HEK293 (cell line): ENCODE results near the gene APLP1.

Experiments
- CTCF ChIA-PET: fragments of 350-600 bp; formaldehyde crosslinking; extraction: SDS; loops from one replicate; lab custom pipeline; 2021; ENCODE audit warnings: antibody characterized with exemption; lab: Yijun Ruan, JAX
- POLR2A ChIA-PET: fragments of 300-600 bp; formaldehyde crosslinking; extraction: SDS; loops from one replicate; lab custom pipeline; 2020; ENCODE audit warnings: antibody characterized with exemption, inconsistent platforms; lab: Yijun Ruan, JAX
- H3K27ac ChIP-seq: fragments of 200-500 bp; sonication (Bioruptor generic); 2 replicates; pipeline ENCODE4 v1.5.1; 2014; ENCODE audit warnings: low read depth, low read length, control low read depth, inconsistent platforms; ENCODE audit errors: extremely low read depth
- H3K36me3 ChIP-seq, 2 experiments: fragments of 200-500 bp in 1 of 2; sonication (Bioruptor generic) in 1 of 2; 1 replicate in 1 of 2; 2 replicates in 1 of 2; pipeline ENCODE4 v1.5.1; 2014 to 2017; ENCODE audit warnings: inconsistent platforms in 2 of 2, low read length in 2 of 2; ENCODE audit not compliant: control insufficient read depth in 2 of 2, insufficient read depth in 1 of 2
- H3K4me1 ChIP-seq: fragments of 200-500 bp; sonication (Bioruptor generic); 2 replicates; pipeline ENCODE4 v1.5.1; 2014; ENCODE audit warnings: mild to moderate bottlenecking, low read length, inconsistent platforms; ENCODE audit not compliant: control insufficient read depth, insufficient read depth
- H3K4me3 ChIP-seq: 2 replicates; pipeline ENCODE4 v1.5.1; 2011; ENCODE audit warnings: low read depth, mild to moderate bottlenecking, control low read depth, low read length, moderate library complexity
- H3K9me3 ChIP-seq: fragments of 200-500 bp; sonication (Bioruptor generic); 2 replicates; pipeline ENCODE4 v1.5.1; 2014; ENCODE audit warnings: low read depth, low read length, inconsistent platforms; ENCODE audit not compliant: control insufficient read depth, insufficient read depth
- HOXA7 ChIP-seq: sonication (generic); formaldehyde crosslinking; IDR thresholded peaks from 2 replicates; pipeline ENCODE4 v1.8.1; 2022; ENCODE audit warnings: missing genetic modification reagents, borderline replicate concordance
- SETDB1 ChIP-seq: IDR thresholded peaks from one replicate; pipeline ENCODE4 v1.6.1; 2017; ENCODE audit warnings: mild to moderate bottlenecking, low read length, moderate library complexity, mixed read lengths; ENCODE audit not compliant: insufficient read length
- SP3 ChIP-seq: fragments of 450-650 bp; formaldehyde crosslinking; IDR thresholded peaks from 2 replicates; pipeline ENCODE4 v1.5.1; 2016; ENCODE audit warnings: missing biosample characterization, missing genetic modification characterization
- TRIM28 ChIP-seq: IDR thresholded peaks from 2 replicates; pipeline ENCODE4 v1.6.1; 2011; ENCODE audit warnings: low read length, control low read depth, borderline replicate concordance
- ZBTB1 ChIP-seq: fragments of 450-650 bp; formaldehyde crosslinking; IDR thresholded peaks from 2 replicates; pipeline ENCODE4 v1.5.1; 2016; ENCODE audit warnings: missing biosample characterization, missing genetic modification characterization
- ZFHX2 ChIP-seq: fragments of 450-650 bp; formaldehyde crosslinking; conservative IDR thresholded peaks from 2 replicates; pipeline ENCODE4 v1.5.1; 2016; ENCODE audit warnings: missing biosample characterization, missing genetic modification characterization
- ZNF174 ChIP-seq: fragments of 450-650 bp; formaldehyde crosslinking; IDR thresholded peaks from 2 replicates; pipeline ENCODE4 v1.5.0; 2017; ENCODE audit warnings: missing biosample characterization, mild to moderate bottlenecking, missing genetic modification characterization
- ZNF239 ChIP-seq: fragments of 450-650 bp; formaldehyde crosslinking; IDR thresholded peaks from 2 replicates; pipeline ENCODE4 v1.5.1; 2016; ENCODE audit warnings: missing biosample characterization, missing genetic modification characterization
- ZNF311 ChIP-seq: fragments of 450-650 bp; formaldehyde crosslinking; IDR thresholded peaks from 2 replicates; pipeline ENCODE4 v1.5.1; 2017; ENCODE audit warnings: missing biosample characterization, missing genetic modification characterization, borderline replicate concordance
- ZNF521 ChIP-seq: fragments of 450-650 bp; formaldehyde crosslinking; IDR thresholded peaks from 2 replicates; pipeline ENCODE4 v1.5.1; 2017; ENCODE audit warnings: missing biosample characterization, mild to moderate bottlenecking, missing genetic modification characterization
- ZNF549 ChIP-seq: fragments of 450-650 bp; IDR thresholded peaks from 2 replicates; pipeline ENCODE4 v1.5.1; 2018; ENCODE audit warnings: missing biosample characterization, missing genetic modification characterization, mild to moderate bottlenecking, inconsistent platforms, moderate library complexity
- ZNF792 ChIP-seq: fragments of 450-650 bp; formaldehyde crosslinking; IDR thresholded peaks from 2 replicates; pipeline ENCODE4 v1.5.1; 2016; ENCODE audit warnings: missing biosample characterization, missing genetic modification characterization
- ZXDB ChIP-seq: fragments of 450-650 bp; formaldehyde crosslinking; IDR thresholded peaks from 2 replicates; pipeline ENCODE4 v1.5.1; 2016; ENCODE audit warnings: missing biosample characterization, missing genetic modification characterization
- TF ChIP-seq, protein P1 (sequence below): fragments of 450-650 bp; formaldehyde crosslinking; IDR thresholded peaks from 2 replicates; pipeline ENCODE4 v1.5.1; 2016; ENCODE audit warnings: missing biosample characterization, missing genetic modification characterization
- TF ChIP-seq, protein P2 (sequence below): fragments of 450-650 bp; formaldehyde crosslinking; IDR thresholded peaks from 2 replicates; pipeline ENCODE4 v1.5.1; 2016; ENCODE audit warnings: missing biosample characterization, missing genetic modification characterization
- TF ChIP-seq, protein P3 (sequence below): fragments of 450-650 bp; formaldehyde crosslinking; IDR thresholded peaks from 2 replicates; pipeline ENCODE4 v1.5.1; 2016; ENCODE audit warnings: missing biosample characterization, missing genetic modification characterization
- TF ChIP-seq, protein P4 (sequence below): fragments of 450-650 bp; formaldehyde crosslinking; IDR thresholded peaks from 2 replicates; pipeline ENCODE4 v1.5.1; 2016; ENCODE audit warnings: missing biosample characterization, missing genetic modification characterization

The APLP1 gene

DNA sequence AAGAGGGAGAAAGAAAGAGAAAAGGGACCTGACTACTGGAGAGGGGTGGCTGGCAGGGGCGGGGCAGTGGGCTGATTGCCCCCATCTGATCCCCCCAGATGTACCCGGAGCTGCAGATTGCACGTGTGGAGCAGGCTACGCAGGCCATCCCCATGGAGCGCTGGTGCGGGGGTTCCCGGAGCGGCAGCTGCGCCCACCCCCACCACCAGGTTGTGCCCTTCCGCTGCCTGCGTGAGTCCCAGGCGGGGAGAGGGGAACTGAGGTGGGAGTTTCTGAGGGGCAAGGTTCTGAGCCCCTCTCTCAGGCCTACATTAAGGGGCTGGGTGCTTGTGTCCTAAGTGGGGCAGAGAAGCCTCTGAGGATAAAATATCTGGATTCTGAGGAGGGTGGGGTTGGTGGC, 2.4 kb downstream of the APLP1 start:
- TF ChIP-seq ZXDB, result no peak
- no peak for TF ChIP-seq SP3
- TF ChIP-seq, protein P1, sequence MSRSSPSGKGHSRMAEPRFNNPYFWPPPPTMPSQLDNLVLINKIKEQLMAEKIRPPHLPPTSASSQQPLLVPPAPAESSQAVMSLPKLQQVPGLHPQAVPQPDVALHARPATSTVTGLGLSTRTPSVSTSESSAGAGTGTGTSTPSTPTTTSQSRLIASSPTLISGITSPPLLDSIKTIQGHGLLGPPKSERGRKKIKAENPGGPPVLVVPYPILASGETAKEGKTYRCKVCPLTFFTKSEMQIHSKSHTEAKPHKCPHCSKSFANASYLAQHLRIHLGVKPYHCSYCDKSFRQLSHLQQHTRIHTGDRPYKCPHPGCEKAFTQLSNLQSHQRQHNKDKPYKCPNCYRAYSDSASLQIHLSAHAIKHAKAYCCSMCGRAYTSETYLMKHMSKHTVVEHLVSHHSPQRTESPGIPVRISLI (tag by site-specific recombination), result no peak
- TF ChIP-seq ZNF521 (tag by site-specific recombination), result no peak
- no peak for TF ChIP-seq ZFHX2 (tag by site-specific recombination)
- 0 out of 2 replicates have a peak, but pooled peaks have one; percentile 64 for TF ChIP-seq HOXA7 (CRISPR knock-in tag)
- TF ChIP-seq ZNF239, result no peak
- TF ChIP-seq ZBTB1 (tag by site-specific recombination), result no peak
- TF ChIP-seq, protein P2, sequence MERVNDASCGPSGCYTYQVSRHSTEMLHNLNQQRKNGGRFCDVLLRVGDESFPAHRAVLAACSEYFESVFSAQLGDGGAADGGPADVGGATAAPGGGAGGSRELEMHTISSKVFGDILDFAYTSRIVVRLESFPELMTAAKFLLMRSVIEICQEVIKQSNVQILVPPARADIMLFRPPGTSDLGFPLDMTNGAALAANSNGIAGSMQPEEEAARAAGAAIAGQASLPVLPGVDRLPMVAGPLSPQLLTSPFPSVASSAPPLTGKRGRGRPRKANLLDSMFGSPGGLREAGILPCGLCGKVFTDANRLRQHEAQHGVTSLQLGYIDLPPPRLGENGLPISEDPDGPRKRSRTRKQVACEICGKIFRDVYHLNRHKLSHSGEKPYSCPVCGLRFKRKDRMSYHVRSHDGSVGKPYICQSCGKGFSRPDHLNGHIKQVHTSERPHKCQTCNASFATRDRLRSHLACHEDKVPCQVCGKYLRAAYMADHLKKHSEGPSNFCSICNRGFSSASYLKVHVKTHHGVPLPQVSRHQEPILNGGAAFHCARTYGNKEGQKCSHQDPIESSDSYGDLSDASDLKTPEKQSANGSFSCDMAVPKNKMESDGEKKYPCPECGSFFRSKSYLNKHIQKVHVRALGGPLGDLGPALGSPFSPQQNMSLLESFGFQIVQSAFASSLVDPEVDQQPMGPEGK (tag by site-specific recombination), result 0 out of 2 replicates have a peak, but pooled peaks have one; percentile 10
- no peak for TF ChIP-seq ZNF549 (tag by site-specific recombination)
- H3K36me3 ChIP-seq, result peaks cover 0 to 8% of the 10 kb centered on the region in 2 experiments; a peak in 2 of 3 replicates
- no peaks in the 10 kb centered on the region for H3K9me3 ChIP-seq
- peaks cover 16% of the 10 kb centered on the region for H3K4me1 ChIP-seq
- ChIA-PET CTCF (interaction anchor here (0.5 to 3.2 kb wide), 6 partner anchors 9 to 267 kb away, joined by 3 to 12 read pairs (median 4); no protein-coding TSS in a partner anchor), POLR2A (interaction anchor here (0.6 to 2.8 kb wide), 8 partner anchors 8 to 607 kb away, joined by 4 to 25 read pairs (median 8); partner anchors contain the start of genes LIN37, NFKBID, POLR2I and TBCB)
- no peak overlapping the region for H3K4me3 ChIP-seq
- no peak overlapping the region for H3K27ac ChIP-seq

DNA sequence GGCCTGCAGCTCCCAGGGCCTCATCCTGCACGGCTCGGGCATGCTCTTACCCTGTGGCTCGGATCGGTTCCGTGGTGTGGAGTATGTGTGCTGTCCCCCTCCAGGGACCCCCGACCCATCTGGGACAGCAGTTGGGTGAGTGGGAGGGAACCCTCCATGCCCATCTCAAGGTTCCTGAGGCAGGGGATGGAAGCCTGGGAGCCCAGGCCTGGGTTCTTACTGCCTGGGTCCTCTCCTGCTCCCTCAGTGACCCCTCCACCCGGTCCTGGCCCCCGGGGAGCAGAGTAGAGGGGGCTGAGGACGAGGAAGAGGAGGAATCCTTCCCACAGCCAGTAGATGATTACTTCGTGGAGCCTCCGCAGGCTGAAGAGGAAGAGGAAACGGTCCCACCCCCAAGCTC, 3.2 kb downstream of the APLP1 start:
- peaks cover 0 to 13% of the 10 kb centered on the region in 2 experiments; a peak in 2 of 3 replicates for H3K36me3 ChIP-seq
- no peak overlapping the region for H3K27ac ChIP-seq
- no peak overlapping the region for H3K4me3 ChIP-seq
- ChIA-PET POLR2A (interaction anchor here (2.3 kb wide), 1 partner anchor 11 kb away, joined by 11 read pairs; no protein-coding TSS in a partner anchor), CTCF (no interaction called here)
- peaks cover 16% of the 10 kb centered on the region for H3K4me1 ChIP-seq
- TF ChIP-seq, protein P3, sequence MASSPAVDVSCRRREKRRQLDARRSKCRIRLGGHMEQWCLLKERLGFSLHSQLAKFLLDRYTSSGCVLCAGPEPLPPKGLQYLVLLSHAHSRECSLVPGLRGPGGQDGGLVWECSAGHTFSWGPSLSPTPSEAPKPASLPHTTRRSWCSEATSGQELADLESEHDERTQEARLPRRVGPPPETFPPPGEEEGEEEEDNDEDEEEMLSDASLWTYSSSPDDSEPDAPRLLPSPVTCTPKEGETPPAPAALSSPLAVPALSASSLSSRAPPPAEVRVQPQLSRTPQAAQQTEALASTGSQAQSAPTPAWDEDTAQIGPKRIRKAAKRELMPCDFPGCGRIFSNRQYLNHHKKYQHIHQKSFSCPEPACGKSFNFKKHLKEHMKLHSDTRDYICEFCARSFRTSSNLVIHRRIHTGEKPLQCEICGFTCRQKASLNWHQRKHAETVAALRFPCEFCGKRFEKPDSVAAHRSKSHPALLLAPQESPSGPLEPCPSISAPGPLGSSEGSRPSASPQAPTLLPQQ (tag by site-specific recombination), result no peak
- no peak for TF ChIP-seq SETDB1
- no peak for TF ChIP-seq ZNF311 (tag by site-specific recombination)
- no peak for TF ChIP-seq TRIM28
- TF ChIP-seq ZNF792 (tag by site-specific recombination), result no peak
- TF ChIP-seq, protein P4, sequence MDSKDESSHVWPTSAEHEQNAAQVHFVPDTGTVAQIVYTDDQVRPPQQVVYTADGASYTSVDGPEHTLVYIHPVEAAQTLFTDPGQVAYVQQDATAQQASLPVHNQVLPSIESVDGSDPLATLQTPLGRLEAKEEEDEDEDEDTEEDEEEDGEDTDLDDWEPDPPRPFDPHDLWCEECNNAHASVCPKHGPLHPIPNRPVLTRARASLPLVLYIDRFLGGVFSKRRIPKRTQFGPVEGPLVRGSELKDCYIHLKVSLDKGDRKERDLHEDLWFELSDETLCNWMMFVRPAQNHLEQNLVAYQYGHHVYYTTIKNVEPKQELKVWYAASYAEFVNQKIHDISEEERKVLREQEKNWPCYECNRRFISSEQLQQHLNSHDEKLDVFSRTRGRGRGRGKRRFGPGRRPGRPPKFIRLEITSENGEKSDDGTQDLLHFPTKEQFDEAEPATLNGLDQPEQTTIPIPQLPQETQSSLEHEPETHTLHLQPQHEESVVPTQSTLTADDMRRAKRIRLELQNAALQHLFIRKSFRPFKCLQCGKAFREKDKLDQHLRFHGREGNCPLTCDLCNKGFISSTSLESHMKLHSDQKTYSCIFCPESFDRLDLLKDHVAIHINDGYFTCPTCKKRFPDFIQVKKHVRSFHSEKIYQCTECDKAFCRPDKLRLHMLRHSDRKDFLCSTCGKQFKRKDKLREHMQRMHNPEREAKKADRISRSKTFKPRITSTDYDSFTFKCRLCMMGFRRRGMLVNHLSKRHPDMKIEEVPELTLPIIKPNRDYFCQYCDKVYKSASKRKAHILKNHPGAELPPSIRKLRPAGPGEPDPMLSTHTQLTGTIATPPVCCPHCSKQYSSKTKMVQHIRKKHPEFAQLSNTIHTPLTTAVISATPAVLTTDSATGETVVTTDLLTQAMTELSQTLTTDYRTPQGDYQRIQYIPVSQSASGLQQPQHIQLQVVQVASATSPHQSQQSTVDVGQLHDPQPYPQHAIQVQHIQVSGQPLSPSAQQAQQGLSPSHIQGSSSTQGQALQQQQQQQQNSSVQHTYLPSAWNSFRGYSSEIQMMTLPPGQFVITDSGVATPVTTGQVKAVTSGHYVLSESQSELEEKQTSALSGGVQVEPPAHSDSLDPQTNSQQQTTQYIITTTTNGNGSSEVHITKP, result no peak
- no peak for TF ChIP-seq ZNF174 (tag by site-specific recombination)
- H3K9me3 ChIP-seq, result no peaks in the 10 kb centered on the region
